Endometrial microvascular endothelial cells (primary cell): Measurements from ENCODE around the gene DISC1. TPM values are rescaled to one million over a fixed set of nuclear protein-coding genes. Genes with fewer than 3 reads are reported as not detected.
"Not testable (repeated sequence)": the region's sequence is repeated elsewhere in the genome, so short reads cannot be mapped to it uniquely, and the experiment has no call there.

Source experiments
- in situ Hi-C: cut with HindIII; loops from 2 replicates; pipeline ENCODE4 v1.10.0; 2017; ENCODE audit warnings: low sequenced_read_pairs, low pct_unique_long_range_greater_than_20kb; ENCODE audit errors: inconsistent ontology term
- total RNA-seq: library from RNA; depleted of rRNA; stranded (reverse); fragments of >200 nt; gene quantifications from one replicate; pipeline ENCODE4 v1.2.3, GENCODE V29; 2015; ENCODE audit errors: inconsistent ontology term

Gene DISC1
- total RNA-seq, result 6.4 TPM

GRCh38 chr1:231626535-231626950, at the start of gene DISC1:
Gene DISC1 (plus strand): TSS chr1:231626790. CDS start chr1:231626868, 78 bp downstream.
- in situ Hi-C loops, result no loop called here

DNA sequence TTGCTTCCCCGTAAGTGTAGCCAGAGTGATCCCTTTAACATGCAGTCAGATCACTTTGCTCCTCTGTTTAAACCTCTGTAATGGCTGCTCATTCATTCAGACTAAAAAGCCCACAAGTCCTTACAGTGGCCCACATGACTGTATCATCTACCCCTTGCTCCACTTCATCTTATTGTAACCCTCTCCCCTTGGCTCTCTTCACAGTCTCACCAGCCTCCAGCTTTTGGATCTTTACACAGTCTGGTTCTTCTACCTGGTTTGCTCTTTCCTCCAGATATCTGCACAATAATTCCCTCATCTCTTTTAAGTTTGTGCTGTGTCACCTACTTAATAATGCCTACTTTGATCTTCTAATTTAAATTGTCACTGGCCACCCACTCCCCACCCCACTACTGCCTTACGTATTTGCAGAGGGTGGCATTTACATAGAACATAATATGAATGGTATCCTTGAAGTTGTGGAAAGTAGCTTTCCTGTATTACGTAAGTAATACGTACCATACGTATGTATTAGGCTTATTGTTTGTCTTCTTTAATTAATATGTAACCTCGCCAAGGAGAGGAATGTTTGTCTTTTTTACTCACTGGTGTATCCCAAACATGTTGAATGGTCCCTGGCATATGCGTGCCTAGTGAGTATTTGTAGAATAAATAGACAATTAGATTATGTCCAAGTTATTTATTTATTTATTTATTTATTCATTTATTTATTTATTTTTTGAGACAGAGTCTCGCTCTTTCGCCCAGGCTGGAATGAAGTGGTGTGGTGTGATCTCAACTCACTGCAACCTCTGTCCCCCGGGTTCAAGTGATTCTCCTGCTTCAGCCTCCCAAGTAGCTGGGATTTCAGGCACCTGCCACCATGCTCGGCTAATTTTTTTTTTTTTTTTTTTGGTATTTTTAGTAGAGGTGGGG, 49.5 kb upstream of the DISC1 start:
- in situ Hi-C loops, result no loop called here

DNA sequence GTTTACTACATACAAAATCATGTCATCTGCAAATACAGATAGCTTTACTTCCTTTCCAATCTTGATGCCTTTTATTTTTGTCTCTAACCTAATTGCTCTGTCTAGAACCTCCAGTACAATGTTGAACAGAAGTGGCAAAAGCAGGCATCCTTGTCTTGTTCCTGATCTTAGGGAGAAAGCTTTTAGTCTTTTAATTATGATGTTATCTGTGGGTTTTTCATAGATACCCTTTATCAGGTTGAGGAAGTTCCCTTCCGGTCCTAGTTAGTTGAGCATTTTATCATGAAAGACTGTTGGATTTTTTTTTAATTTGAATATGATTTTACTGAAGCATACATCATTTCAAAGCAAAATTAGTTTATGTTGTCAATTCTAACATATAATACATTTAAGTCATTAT, 45.7 kb upstream of the DISC1 start:
- in situ Hi-C loops, result no loop called here

DNA sequence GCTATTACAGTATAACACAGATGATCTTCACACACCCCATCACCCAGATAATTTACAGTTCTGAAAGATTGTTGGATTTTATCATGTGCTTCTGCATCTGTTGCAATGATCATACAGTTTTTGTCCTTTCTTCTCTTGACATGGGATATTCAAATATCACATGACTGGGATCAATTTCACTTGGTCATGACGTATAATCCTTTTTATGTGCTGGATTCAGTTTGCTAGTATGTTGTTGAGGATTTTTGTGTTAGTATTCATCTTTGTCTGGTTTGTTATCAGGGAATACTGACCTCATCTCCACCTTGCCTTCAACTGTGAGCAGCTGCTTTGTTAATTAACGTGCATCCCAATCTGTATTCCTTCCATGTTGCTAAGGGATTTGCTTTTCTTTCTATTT, 44.7 kb upstream of the DISC1 start:
- in situ Hi-C loops, result no loop called here

- in situ Hi-C loops, result no loop called here
Measured at GRCh38 chr1:231583376-231583775, 43.2 kb upstream of the DISC1 start.

DNA sequence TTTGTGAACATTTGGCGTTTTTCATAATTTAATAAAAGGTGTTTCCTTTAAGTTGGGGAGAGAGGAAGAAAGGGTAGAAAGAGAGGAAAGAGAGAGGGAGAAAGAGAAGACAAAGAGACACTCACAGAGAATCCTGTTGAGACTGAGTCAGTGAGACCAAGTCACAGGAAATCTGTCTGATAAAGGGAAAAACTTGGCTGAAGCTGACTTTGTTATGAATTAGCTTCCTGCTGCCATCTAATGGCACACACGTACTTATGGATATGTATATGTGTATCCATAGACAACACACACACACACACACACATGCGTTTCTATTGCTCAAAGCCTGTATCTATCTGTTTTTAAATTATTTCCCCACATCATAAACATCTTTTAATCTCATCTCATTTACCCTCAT, 42.5 kb upstream of the DISC1 start:
- in situ Hi-C loops, result no loop called here

GRCh38 chr1:231584921-231585320, 41.7 kb upstream of the DISC1 start:
- in situ Hi-C loops, result no loop called here

DNA sequence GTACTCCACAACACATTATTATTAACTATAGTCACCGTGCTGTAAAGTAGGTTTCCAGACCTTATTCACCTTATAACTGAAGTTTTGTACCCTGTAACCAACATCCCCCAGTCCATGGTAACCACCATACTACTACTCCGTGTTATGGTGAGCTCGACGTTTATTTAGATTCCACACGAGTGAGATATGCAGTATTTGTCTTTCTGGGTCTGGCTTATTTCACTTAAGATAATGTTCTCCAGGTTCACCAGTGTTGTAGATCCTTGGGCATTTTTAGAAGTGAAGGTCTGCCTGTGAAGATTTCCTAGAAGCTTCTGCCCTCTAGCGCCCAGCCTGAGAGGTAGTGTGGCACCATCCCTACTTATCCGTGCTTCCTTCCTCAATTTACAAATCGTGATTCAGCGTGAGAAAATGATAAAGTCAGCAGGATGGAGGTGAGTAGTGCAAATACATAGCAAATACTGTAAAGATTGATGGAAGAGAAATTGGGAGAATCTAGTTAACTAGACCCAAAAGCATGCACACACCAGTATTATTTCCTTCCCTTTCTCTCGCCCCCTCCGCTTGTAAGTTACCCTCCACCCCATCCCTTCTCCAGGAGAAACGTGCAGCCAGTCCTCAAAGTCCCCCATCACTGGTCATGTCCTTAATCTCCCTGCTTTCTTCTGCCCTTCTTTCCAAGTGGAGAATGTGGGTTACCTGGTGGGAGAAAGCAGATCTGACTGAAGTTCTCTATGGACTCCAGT, 36.0 kb upstream of the DISC1 start:
- in situ Hi-C loops, result no loop called here

- in situ Hi-C loops, result no loop called here
Measured at GRCh38 chr1:231591466-231591865, 35.1 kb upstream of the DISC1 start.

DNA sequence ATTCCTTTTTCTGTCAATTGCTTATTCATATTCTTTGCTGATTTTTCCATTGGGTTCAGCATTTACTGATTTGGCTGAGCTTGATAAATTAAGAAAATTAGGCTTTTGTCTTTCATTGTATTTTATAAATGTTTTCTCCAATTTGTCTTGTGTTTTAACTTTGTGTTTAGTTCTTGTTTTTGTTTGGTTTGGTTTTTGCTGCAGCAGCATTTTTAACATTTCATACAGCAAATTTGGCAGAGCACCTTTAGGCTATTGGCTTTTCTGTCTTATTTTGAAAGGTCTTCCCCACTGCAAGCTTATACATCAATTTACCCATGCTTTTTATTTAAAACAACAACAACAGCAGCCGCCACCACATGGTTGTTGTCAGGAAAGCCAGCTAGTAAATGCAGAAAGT, 33.8 kb upstream of the DISC1 start:
- in situ Hi-C loops, result no loop called here

GRCh38 chr1:231593264-231593663, 33.3 kb upstream of the DISC1 start:
- in situ Hi-C loops, result not testable (repeated sequence)

- in situ Hi-C loops, result no loop called here
Measured at GRCh38 chr1:231594123-231594522, 32.5 kb upstream of the DISC1 start.

DNA sequence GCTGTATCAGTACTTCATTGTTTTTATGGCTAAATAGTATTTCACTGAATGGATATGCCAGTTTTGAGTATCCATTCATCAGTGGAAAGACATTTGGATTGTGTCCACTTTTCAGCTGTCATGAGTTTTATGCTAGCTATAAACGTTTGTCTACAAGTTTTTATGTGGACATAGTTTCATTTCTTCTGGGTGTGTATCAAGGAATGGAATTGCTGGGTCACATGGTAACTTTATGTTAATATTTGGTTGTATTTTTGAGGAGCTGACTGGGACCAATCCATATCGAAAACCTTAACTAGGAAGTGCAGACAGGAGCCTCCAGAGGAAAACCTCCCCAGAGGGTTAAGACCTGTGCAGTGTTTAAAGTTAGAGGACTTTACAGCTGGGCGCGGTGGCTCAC, 31.8 kb upstream of the DISC1 start:
- in situ Hi-C loops, result no loop called here

DNA sequence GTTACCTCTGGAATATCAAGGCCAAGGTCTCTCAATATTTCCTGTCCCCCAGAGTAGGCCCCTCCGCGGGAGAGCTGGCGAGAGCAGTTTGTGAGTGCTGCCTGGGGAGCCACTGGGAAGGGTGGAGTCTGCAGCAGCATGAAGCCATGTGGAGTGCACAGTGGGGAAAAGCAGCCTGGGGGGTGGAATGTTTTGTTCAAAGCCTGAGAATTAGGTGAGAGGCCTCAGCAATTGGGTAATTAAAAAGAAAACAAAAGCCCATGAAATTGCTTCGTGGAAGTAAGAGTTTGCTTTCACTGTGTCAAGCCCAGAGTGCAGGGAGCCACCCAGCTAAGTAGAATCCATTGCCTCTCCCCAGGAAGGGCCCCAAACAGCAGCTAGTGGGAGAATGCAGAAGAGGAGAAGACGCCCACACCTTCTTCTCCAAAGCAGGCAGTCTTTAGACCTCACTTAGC, 30.2 kb upstream of the DISC1 start:
- in situ Hi-C loops, result no loop called here

DNA sequence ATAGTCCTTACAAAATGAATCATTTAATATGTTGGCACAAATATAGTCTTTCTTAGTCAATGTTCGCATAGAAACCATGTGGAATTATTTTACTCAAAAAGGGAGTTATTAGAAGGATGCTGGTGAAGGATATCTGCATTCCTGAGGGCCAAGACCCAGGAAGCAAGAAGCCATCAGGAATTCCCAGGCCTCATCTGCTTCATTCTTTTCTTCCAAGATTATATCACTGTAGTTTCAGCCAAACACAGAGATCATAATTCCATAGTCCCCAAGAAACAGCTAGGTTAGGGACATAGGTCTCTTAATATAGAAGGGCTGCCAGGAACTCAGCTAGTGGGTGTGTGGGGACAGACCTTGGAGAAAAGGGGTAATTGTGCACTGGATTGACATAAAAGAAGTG, 28.6 kb upstream of the DISC1 start:
- in situ Hi-C loops, result no loop called here

- in situ Hi-C loops, result no loop called here
Measured at GRCh38 chr1:231600458-231600976, 26.1 kb upstream of the DISC1 start.

- in situ Hi-C loops, result no loop called here
Measured at GRCh38 chr1:231601824-231602672, 24.5 kb upstream of the DISC1 start.

DNA sequence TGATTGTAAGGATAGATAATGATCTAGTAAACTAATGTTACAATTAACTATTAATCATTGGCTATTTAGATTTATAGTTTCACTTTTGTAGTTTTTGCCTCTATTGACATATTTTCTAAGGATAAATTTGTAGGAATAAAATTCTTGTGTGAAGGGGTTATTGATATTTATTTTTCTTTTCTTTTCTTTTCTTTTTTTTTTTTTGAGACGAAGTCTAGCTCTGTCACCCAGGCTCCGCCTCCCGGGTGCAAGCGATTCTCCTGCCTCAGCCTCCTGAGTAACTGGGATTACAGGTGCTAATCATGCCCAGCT, 24.0 kb upstream of the DISC1 start:
- in situ Hi-C loops, result no loop called here

- in situ Hi-C loops, result no loop called here
Measured at GRCh38 chr1:231603598-231604275, 22.9 kb upstream of the DISC1 start.
